ENCODE results near the gene LAMB1.

DNA sequence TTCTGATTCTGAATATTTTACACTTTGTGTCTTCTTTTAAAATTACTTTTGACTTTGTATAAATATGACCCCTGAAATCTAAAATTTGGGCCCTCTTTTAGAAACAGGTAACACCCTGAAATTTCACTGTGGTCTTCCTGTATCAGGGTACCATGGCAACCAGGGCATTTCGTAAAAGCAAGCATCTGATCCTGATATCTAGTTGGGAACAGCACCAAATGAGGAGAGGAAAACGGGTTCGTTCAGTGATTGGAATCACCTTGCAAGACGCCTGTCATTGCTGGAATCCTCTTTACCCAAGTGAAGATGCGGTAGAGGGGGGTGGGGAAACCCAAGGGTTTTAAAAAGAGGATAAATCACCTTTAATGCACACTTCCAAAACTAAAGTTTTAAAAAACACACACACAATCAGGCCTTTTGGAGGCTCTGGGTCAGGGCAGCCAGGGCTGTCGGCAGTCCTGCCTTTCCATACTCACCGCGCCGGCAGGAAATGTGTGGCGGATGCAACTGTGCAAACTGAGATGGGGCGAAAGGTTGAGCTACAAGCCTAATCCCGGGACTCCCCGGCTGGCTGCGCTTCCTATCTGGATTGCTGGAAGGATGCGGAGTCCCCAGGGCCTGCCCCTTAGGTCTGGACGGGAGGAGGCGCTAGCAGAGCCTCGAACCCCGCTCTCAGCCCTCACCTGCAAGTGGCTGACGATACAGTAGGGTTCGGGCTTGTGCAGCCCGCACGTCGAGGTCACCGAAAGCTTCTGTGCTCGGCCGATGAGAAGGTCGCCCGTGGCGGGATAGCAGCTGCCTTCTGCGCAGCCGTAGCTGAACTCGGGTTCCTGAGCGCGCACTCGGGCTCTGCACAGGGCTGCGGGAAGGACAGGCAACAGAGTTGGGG lies 1.8 kb downstream of the LAMB1 start:
- TF ChIP-seq, protein P1, sequence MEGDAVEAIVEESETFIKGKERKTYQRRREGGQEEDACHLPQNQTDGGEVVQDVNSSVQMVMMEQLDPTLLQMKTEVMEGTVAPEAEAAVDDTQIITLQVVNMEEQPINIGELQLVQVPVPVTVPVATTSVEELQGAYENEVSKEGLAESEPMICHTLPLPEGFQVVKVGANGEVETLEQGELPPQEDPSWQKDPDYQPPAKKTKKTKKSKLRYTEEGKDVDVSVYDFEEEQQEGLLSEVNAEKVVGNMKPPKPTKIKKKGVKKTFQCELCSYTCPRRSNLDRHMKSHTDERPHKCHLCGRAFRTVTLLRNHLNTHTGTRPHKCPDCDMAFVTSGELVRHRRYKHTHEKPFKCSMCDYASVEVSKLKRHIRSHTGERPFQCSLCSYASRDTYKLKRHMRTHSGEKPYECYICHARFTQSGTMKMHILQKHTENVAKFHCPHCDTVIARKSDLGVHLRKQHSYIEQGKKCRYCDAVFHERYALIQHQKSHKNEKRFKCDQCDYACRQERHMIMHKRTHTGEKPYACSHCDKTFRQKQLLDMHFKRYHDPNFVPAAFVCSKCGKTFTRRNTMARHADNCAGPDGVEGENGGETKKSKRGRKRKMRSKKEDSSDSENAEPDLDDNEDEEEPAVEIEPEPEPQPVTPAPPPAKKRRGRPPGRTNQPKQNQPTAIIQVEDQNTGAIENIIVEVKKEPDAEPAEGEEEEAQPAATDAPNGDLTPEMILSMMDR (conservative IDR thresholded peaks at IDR 0.05; ENCODE audit: low read depth, low read length): peak; percentile 50
- no peak for TF ChIP-seq EZH2 (IDR thresholded peaks at IDR 0.05; ENCODE audit: borderline replicate concordance, low read depth, low read length, poor library complexity, severe bottlenecking)
